Tibial nerve (tissue), 4 donors: ENCODE data around the gene LDAH.

Experiments used
- CTCF ChIP-seq, 5 experiments: fragments of 200-600 bp in 3 of 5; fragments of 450-650 bp in 2 of 5; sonication (generic) in 3 of 5; IDR thresholded peaks; one replicate each; pipeline ENCODE4 v1.5.1; 2016 to 2019; ENCODE audit warnings: antibody characterized with exemption in 5 of 5, mild to moderate bottlenecking in 3 of 5, moderate library complexity in 2 of 5
- EP300 ChIP-seq, 2 donors: sonication (generic); formaldehyde crosslinking; IDR thresholded peaks; one replicate each; pipeline ENCODE4 v1.6.1; 2017; ENCODE audit warnings: antibody characterized with exemption in 2 of 2, mild to moderate bottlenecking in 1 of 2
- POLR2A ChIP-seq, 2 donors: fragments of 450-650 bp; IDR thresholded peaks; one replicate each; pipeline ENCODE4 v1.6.1; 2017; ENCODE audit warnings: antibody characterized with exemption in 2 of 2, mild to moderate bottlenecking in 2 of 2, moderate library complexity in 2 of 2

- no peak for TF ChIP-seq CTCF (IDR thresholded peaks at IDR 0.05)
- TF ChIP-seq POLR2A (IDR thresholded peaks at IDR 0.05) = no peak
- TF ChIP-seq EP300 (IDR thresholded peaks at IDR 0.05) = no peak
Measured at GRCh38 chr2:20823917-20824316, 1.0 kb upstream of the LDAH start.
